ENCODE measurements around the gene DCLK2.

- no peak for TF ChIP-seq CTCF (conservative IDR thresholded peaks at IDR 0.05; ENCODE audit: low read depth, low read length)
- no peak for TF ChIP-seq EZH2phosphoT487 (IDR thresholded peaks at IDR 0.05; ENCODE audit: borderline replicate concordance, low read length)
Measured at GRCh38 chr4:150212485-150212884, 134.2 kb downstream of the DCLK2 start.
